NB4 (cell line): ENCODE results near the gene ACLY.
"Not testable (repeated sequence)": the region's sequence is repeated elsewhere in the genome, so short reads cannot be mapped to it uniquely, and the experiment has no call there.

Experiments used
- POLR2A ChIP-seq: IDR thresholded peaks from 2 replicates; pipeline ENCODE4 v1.6.1; 2011; ENCODE audit warnings: mild to moderate bottlenecking; ENCODE audit not compliant: insufficient read length; ENCODE audit errors: extremely low read depth
- TF ChIP-seq, protein P1 (sequence below): IDR thresholded peaks from one replicate; pipeline ENCODE4 v1.5.1; 2012; ENCODE audit warnings: low read depth, low read length

DNA sequence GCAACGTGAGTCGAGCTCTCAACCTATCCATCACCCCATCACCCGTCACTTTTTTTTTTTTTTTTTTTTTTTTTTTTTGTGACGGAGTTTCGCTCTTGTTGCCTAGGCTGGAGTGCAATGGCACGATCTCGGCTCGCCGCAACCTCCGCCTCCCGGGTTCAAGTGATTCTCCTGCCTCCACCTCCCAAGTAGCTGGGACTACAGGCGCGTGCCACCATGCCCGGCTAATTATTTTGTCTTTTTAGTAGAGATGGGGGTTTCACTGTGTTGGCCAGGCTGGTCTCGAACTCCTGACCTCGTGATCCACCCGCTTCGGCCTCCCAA lies 12.0 kb upstream of the ACLY start:
- TF ChIP-seq, protein P1, sequence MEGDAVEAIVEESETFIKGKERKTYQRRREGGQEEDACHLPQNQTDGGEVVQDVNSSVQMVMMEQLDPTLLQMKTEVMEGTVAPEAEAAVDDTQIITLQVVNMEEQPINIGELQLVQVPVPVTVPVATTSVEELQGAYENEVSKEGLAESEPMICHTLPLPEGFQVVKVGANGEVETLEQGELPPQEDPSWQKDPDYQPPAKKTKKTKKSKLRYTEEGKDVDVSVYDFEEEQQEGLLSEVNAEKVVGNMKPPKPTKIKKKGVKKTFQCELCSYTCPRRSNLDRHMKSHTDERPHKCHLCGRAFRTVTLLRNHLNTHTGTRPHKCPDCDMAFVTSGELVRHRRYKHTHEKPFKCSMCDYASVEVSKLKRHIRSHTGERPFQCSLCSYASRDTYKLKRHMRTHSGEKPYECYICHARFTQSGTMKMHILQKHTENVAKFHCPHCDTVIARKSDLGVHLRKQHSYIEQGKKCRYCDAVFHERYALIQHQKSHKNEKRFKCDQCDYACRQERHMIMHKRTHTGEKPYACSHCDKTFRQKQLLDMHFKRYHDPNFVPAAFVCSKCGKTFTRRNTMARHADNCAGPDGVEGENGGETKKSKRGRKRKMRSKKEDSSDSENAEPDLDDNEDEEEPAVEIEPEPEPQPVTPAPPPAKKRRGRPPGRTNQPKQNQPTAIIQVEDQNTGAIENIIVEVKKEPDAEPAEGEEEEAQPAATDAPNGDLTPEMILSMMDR: not testable (repeated sequence)
- TF ChIP-seq POLR2A: not testable (repeated sequence)
